Type B pancreatic cell (in vitro differentiated cells): ENCODE data around the gene CABP7. TPM values are rescaled to one million over a fixed set of nuclear protein-coding genes. Genes with fewer than 3 reads are reported as not detected.

Experiments used
- DNase-seq: peaks from one replicate; pipeline ENCODE4 v3.0.0; 2021; ENCODE audit warnings: mixed read lengths; ENCODE audit not compliant: unreplicated experiment; ENCODE audit errors: extremely low spot score
- H3K27ac Mint-ChIP-seq: 2 replicates; pipeline ENCODE4 v1.8.0; 2021; ENCODE audit warnings: mild to moderate bottlenecking, mixed read lengths
- H3K27me3 Mint-ChIP-seq: 2 replicates; pipeline ENCODE4 v1.8.0; 2021; ENCODE audit warnings: mixed read lengths
- H3K36me3 Mint-ChIP-seq: 2 replicates; pipeline ENCODE4 v1.8.0; 2021; ENCODE audit warnings: mixed read lengths
- H3K4me1 Mint-ChIP-seq: one replicate; pipeline ENCODE4 v1.8.0; 2021; ENCODE audit warnings: mixed read lengths; ENCODE audit not compliant: unreplicated experiment
- H3K4me3 Mint-ChIP-seq: 2 replicates; pipeline ENCODE4 v1.8.0; 2021; ENCODE audit warnings: mild to moderate bottlenecking, mixed read lengths
- H3K9me3 Mint-ChIP-seq: 2 replicates; pipeline ENCODE4 v1.8.0; 2021; ENCODE audit warnings: mixed read lengths
- total RNA-seq: library from RNA; stranded (reverse); gene quantifications from 2 replicates; pipeline ENCODE4 v1.2.1, GENCODE V29; 2021; ENCODE audit warnings: low replicate concordance
- TF ChIP-seq, protein P1 (sequence below): fragments of 200-600 bp; sonication (generic); conservative IDR thresholded peaks from 2 replicates; pipeline ENCODE4 v1.5.0; 2021; ENCODE audit warnings: antibody characterized with exemption, mild to moderate bottlenecking

CABP7 gene
- total RNA-seq, 1 donor from 2014 or later: 1.7 TPM

DNA sequence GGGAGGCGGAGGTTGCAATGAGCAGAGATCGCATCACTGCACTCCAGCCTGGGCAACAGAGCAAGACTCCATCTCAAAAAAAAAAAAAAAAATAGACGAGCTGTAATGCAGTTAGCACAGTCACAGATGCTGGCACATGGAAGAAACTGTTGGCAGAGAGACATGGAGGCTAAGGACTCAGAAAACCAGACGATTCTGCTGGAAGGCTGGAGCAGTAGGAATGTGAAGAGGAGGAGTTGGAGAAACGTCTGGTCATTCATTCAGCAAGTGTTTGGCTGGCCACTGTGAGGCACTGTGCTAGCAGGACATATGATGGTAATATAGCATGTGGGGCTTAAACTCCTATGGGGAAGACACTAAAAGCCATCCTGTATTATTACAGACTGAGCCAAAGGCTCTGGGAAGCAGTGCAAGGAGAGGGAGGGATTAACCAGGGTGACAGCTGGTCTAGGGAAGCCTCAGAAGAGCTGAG, 52.4 kb downstream of the CABP7 start:
- H3K4me3 Mint-ChIP-seq: peak overlapping the region; percentile 18

DNA sequence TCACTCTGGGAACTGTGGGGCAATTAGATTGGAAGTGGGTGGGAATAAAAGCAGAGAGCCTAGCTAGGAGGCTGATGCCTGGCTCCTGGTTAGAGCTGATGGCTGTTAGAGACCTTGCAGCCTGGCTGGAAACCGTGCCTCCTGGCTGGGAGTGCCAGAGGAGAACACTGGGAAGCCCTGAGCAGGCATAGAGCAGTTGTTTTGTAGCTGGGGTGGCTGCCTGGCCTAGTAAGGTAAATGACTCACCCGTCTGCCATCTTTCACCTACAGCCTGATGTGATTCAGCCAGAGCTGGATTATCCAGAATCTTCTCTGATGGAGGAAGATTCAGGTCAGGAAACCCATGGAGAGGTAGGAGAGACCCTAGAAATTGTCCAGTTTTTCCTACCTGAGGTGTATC, 53.4 kb downstream of the CABP7 start:
- H3K9me3 Mint-ChIP-seq: no peaks in the 10 kb centered on the region
- no peak overlapping the region for H3K4me3 Mint-ChIP-seq
- TF ChIP-seq, protein P1, sequence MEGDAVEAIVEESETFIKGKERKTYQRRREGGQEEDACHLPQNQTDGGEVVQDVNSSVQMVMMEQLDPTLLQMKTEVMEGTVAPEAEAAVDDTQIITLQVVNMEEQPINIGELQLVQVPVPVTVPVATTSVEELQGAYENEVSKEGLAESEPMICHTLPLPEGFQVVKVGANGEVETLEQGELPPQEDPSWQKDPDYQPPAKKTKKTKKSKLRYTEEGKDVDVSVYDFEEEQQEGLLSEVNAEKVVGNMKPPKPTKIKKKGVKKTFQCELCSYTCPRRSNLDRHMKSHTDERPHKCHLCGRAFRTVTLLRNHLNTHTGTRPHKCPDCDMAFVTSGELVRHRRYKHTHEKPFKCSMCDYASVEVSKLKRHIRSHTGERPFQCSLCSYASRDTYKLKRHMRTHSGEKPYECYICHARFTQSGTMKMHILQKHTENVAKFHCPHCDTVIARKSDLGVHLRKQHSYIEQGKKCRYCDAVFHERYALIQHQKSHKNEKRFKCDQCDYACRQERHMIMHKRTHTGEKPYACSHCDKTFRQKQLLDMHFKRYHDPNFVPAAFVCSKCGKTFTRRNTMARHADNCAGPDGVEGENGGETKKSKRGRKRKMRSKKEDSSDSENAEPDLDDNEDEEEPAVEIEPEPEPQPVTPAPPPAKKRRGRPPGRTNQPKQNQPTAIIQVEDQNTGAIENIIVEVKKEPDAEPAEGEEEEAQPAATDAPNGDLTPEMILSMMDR: no peak
- peaks cover 19% of the 10 kb centered on the region for H3K36me3 Mint-ChIP-seq
- DNase-seq: no peak
- H3K4me1 Mint-ChIP-seq: peaks cover 3% of the 10 kb centered on the region
- no peaks in the 10 kb centered on the region for H3K27me3 Mint-ChIP-seq
- H3K27ac Mint-ChIP-seq: no peak overlapping the region

More for the DNA sequence above, 52.4 kb downstream of the CABP7 start:
- Mint-ChIP-seq H3K27me3 (no peaks in the 10 kb centered on the region), H3K36me3 (peaks cover 23% of the 10 kb centered on the region), H3K27ac (peak overlapping the region; percentile 50), H3K9me3 (no peaks in the 10 kb centered on the region), H3K4me1 (peaks cover 7% of the 10 kb centered on the region)
- TF ChIP-seq, protein P1: peak; percentile 57
- DNase-seq: no peak

DNA sequence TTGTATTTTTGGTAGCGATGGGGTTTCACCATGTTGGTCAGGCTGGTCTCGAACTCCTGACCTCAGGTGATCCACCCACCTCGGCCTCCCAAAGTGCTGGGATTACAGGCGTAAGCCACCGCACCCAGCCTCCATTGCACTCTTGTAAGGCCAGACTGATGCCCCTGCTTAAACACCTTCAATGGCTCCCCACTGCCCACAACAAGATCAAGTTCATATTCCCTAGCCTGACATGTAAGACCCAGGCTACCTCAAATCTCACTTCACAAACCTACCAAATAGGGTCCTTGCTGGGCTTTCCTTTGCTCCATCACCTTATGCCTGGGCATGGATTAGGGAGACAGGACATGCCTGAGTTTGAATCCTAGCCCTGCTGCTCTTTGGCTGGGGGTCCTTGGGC, 60.4 kb downstream of the CABP7 start:
- Mint-ChIP-seq H3K27ac (no peak overlapping the region), H3K36me3 (no peaks in the 10 kb centered on the region), H3K9me3 (no peaks in the 10 kb centered on the region), H3K4me1 (peaks cover 13% of the 10 kb centered on the region), H3K4me3 (no peak overlapping the region), H3K27me3 (no peaks in the 10 kb centered on the region)
- no peak for DNase-seq
- TF ChIP-seq, protein P1: no peak

- Mint-ChIP-seq H3K36me3 (no peaks in the 10 kb centered on the region), H3K27ac (peak overlapping the region; percentile 25), H3K4me3 (no peak overlapping the region), H3K9me3 (no peaks in the 10 kb centered on the region), H3K27me3 (no peaks in the 10 kb centered on the region), H3K4me1 (peaks cover 16% of the 10 kb centered on the region)
- TF ChIP-seq, protein P1: no peak
- DNase-seq: no peak
These were observed 61.2 kb downstream of the CABP7 start for GRCh38 chr22:29780748-29781676.

Other genes with a start within 250 kb of the CABP7 start
- gene NEFH, start 239.8 kb upstream of the CABP7 start, total RNA-seq: 1.3 and 2.9 TPM in 2 replicates
- gene THOC5, start 166.2 kb upstream of the CABP7 start, total RNA-seq: 36.6 and 53.5 TPM in 2 replicates
- 97.2 and 128 TPM in 2 replicates for gene NIPSNAP1, start 138.9 kb upstream of the CABP7 start, total RNA-seq
- gene NF2, start 116.4 kb upstream of the CABP7 start, total RNA-seq: 40.3 and 45.6 TPM in 2 replicates
- 19.0 and 19.2 TPM in 2 replicates for gene ZMAT5, start 47.0 kb downstream of the CABP7 start, total RNA-seq
- gene UQCR10, start 47.4 kb downstream of the CABP7 start, total RNA-seq: 137 and 155 TPM in 2 replicates
- gene ASCC2, start 118.3 kb downstream of the CABP7 start, total RNA-seq: 47.6 and 58.4 TPM in 2 replicates
- gene MTMR3, start 163.2 kb downstream of the CABP7 start, total RNA-seq: 50.2 and 54.3 TPM in 2 replicates